Measurements from ENCODE around the gene LIPT2. TPM values are rescaled to one million over a fixed set of nuclear protein-coding genes. Genes with fewer than 3 reads are reported as not detected.

The LIPT2 gene
- total RNA-seq, 6 experiments from 2014 or later, result 0.89 to 2.9 (median 2.1) TPM

DNA sequence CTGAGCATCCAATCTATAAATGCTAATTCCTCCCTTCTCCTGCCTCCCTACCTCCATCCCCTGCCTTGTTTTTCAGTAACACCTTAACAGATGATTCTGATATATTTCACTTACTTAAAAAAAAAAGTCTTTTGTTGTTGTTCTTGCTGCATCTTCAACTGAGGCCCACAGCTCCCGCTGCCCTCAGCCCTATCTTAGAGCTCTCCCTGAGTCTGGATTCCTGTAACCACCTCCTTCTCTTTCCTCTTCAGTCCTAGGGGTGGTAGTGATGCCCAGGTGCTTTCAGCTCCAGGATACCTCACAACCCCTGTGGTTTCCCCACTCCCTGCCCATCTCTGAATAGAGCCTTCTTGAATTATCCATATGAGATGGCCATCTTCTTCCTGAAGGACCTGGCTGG is 22.5 kb downstream of the LIPT2 start:
- intact Hi-C loops (cut with DNase I), result no loop called here
- H3K9me3 ChIP-seq, result no peaks in the 10 kb centered on the region
- H3K4me1 ChIP-seq, result peaks cover 0 to 5% (median 0%) of the 10 kb centered on the region in 4 donors
- TF ChIP-seq, protein P1, sequence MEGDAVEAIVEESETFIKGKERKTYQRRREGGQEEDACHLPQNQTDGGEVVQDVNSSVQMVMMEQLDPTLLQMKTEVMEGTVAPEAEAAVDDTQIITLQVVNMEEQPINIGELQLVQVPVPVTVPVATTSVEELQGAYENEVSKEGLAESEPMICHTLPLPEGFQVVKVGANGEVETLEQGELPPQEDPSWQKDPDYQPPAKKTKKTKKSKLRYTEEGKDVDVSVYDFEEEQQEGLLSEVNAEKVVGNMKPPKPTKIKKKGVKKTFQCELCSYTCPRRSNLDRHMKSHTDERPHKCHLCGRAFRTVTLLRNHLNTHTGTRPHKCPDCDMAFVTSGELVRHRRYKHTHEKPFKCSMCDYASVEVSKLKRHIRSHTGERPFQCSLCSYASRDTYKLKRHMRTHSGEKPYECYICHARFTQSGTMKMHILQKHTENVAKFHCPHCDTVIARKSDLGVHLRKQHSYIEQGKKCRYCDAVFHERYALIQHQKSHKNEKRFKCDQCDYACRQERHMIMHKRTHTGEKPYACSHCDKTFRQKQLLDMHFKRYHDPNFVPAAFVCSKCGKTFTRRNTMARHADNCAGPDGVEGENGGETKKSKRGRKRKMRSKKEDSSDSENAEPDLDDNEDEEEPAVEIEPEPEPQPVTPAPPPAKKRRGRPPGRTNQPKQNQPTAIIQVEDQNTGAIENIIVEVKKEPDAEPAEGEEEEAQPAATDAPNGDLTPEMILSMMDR (IDR thresholded peaks at IDR 0.05), result no peak
- no peak for TF ChIP-seq POLR2A (IDR thresholded peaks at IDR 0.05)
- H3K36me3 ChIP-seq, result no peaks in the 10 kb centered on the region
- H3K4me3 ChIP-seq, result no peak overlapping the region
- DNase-seq, result no peak
- no peak overlapping the region for H3K27ac ChIP-seq
- no peak for ATAC-seq
- no peaks in the 10 kb centered on the region for H3K27me3 ChIP-seq
- WGBS (ENCODE audit: insufficient coverage, low coverage, low lambda C conversion rate, missing lambda C conversion rate), result no CpG with 5 or more reads among the region's 1 CpG

DNA sequence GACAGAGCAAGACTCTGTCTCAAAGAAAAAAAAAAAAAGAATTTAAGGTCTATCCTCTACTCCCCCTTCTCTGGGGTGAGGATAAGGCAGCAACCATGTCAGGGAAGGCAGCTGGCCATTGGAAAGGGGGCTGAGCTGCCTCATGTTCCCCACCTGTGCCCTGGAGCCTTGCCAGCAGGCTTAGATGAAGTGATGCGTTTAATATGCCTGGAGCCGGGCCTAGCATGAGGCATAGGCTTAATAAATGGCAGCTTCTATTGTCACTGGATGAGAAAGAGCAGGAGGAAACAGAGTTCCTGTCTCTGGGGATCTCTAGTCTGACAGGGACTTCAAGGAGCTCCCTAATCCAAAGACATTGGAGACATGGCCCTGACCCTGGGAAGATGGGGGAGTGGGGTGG is 23.0 kb downstream of the LIPT2 start:
- Histone ChIP-seq H3K27me3 (no peaks in the 10 kb centered on the region), H3K4me3 (no peak overlapping the region), H3K27ac (no peak overlapping the region), H3K9me3 (no peaks in the 10 kb centered on the region), H3K4me1 (peaks cover 0 to 5% (median 0%) of the 10 kb centered on the region in 4 donors), H3K36me3 (no peaks in the 10 kb centered on the region)
- intact Hi-C loops (cut with DNase I), result no loop called here
- no peak for TF ChIP-seq POLR2A (IDR thresholded peaks at IDR 0.05)
- TF ChIP-seq, protein P1 (IDR thresholded peaks at IDR 0.05), result no peak
- no CpG with 5 or more reads among the region's 2 CpGs for WGBS (ENCODE audit: insufficient coverage, low coverage, low lambda C conversion rate, missing lambda C conversion rate)
- ATAC-seq (no peak), DNase-seq (no peak)

DNA sequence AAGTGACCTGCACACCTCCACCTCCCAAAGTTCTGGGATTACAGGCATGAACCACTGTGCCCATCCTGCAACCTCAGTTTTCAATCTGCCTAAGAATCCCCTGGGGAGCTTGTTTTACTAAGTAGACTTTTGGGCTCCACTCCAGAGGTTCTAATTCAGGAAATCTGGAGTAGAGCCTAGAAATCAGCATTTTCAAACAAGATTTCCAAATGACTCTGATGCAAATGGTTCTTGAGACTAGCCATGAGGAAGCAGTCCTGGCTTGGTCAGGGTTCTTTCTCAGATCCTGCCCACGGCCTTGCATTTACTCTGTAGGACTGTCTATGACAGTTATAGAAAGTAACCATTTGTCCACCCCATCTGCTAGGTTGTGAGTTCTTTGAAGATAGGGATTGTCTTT is 24.6 kb downstream of the LIPT2 start:
- no peak for TF ChIP-seq POLR2A (IDR thresholded peaks at IDR 0.05)
- TF ChIP-seq, protein P1 (IDR thresholded peaks at IDR 0.05), result no peak
- intact Hi-C loops (cut with DNase I), result no loop called here

DNA sequence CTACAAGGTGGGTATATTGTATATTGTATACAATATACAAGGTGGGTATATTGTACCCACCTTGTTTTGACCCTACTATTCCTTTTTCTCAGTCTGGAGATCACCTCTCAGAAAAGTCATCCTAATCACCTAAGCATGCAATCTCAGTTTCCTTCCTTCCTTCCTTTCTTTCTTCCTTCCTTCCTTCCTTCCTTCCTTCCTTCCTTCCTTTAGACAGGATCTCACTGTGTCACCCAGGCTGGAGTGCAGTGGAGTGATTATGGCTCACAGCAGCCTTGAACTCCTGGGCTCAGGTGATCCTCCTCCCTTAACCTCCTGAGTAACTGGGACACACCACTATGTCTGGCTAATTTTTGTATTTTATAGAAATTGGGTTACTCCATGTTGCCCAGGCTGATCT is 25.0 kb downstream of the LIPT2 start:
- no peaks in the 10 kb centered on the region for H3K36me3 ChIP-seq
- H3K27me3 ChIP-seq, result no peaks in the 10 kb centered on the region
- H3K4me3 ChIP-seq, result no peak overlapping the region
- ATAC-seq (no peak), DNase-seq (no peak)
- intact Hi-C loops (cut with DNase I), result no loop called here
- no peaks in the 10 kb centered on the region for H3K9me3 ChIP-seq
- no peak overlapping the region for H3K27ac ChIP-seq
- H3K4me1 ChIP-seq, result peaks cover 0 to 5% (median 0%) of the 10 kb centered on the region in 4 donors
- no peak for TF ChIP-seq POLR2A (IDR thresholded peaks at IDR 0.05)
- TF ChIP-seq, protein P1 (IDR thresholded peaks at IDR 0.05), result no peak

More for the DNA sequence above, 24.6 kb downstream of the LIPT2 start:
- Histone ChIP-seq H3K4me3 (no peak overlapping the region), H3K4me1 (peaks cover 0 to 5% (median 0%) of the 10 kb centered on the region in 4 donors), H3K9me3 (no peaks in the 10 kb centered on the region), H3K27ac (no peak overlapping the region), H3K27me3 (no peaks in the 10 kb centered on the region), H3K36me3 (no peaks in the 10 kb centered on the region)
- 70% methylated on average over 1 of the region's 1 CpG for WGBS (ENCODE audit: insufficient coverage, low coverage, low lambda C conversion rate, missing lambda C conversion rate)
- DNase-seq (no peak), ATAC-seq (no peak)

DNA sequence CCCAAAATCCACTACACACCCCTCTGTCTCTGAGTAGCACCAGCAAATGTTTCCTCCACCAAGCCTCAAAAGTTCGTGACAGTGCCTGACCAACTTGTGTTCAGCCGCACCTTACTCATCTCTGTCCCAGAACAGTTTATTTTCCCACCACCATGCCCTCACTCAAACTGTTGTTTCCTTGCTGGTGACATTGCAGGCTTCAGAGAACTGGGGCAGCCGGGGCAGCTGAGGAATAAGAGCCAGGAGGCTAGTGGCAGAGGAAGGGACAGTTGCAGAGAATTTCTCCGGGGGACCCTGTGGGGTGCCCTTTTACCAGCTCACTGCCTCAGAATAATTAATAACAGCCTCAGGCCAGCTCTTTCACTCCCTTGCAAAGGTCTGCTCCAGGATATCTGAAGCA is 25.5 kb downstream of the LIPT2 start:
- Histone ChIP-seq H3K27ac (peak overlapping the region in 1 of 3 donors; percentile 70), H3K36me3 (no peaks in the 10 kb centered on the region), H3K27me3 (no peaks in the 10 kb centered on the region), H3K4me3 (no peak overlapping the region), H3K9me3 (no peaks in the 10 kb centered on the region), H3K4me1 (peaks cover 0 to 5% (median 0%) of the 10 kb centered on the region in 4 donors)
- TF ChIP-seq POLR2A (IDR thresholded peaks at IDR 0.05), result no peak
- TF ChIP-seq, protein P1 (IDR thresholded peaks at IDR 0.05), result no peak
- ATAC-seq (no peak), DNase-seq (no peak)
- WGBS (ENCODE audit: insufficient coverage, low coverage, low lambda C conversion rate, missing lambda C conversion rate), result 78% methylated on average over 3 of the region's 4 CpGs
- intact Hi-C loops (cut with DNase I), result no loop called here
